Stimulated activated CD4-positive, alpha-beta T cell treated with anti-CD3 and anti-CD28 coated beads, Interleukin-2, amount 100 ng/mL, for 48 hours (primary cell): Measurements from ENCODE around the gene TMEM120A.

Experiments used
- DNase-seq, 2 donors: peaks; one replicate each; pipeline ENCODE4 v3.0.0-alpha.2; 2020

The TMEM120A gene

DNA sequence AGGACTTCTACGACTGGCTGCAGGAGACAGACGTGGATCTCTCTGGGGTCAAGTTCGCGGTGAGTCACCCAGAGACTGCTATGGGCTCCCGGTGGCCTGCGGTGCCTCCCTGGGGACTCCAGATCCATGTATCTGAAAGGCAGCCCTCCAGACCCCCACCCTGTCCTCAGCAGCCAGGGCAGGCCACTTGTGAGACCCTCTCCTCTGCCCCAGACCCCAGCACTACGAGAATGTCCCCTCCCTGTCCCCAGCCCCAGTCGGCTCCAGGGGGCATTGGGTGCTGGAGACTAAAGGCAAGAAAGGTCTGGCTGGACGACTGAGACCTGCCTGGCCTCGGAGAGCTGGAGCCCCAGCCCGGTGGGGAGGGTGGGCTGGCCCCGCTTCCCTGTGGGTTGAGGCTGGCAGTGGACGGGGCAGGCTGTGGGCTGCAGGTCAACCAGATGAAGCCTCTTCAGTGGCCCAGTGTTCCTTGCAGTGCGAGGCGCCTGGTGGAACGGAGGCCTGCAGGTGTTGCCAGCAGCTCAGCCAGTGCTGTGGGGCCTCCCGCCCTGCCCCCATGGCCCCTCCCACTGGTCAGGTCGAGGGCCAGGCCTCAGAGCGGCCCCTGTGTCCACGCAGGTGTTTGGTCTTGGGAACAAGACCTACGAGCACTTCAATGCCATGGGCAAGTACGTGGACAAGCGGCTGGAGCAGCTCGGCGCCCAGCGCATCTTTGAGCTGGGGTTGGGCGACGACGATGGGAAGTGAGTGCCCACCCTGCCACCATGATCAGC lies 13.8 kb downstream of the TMEM120A start:
- no peak for DNase-seq

GRCh38 chr7:75979759-75980429 lies 14.5 kb downstream of the TMEM120A start:
- DNase-seq = no peak

DNA sequence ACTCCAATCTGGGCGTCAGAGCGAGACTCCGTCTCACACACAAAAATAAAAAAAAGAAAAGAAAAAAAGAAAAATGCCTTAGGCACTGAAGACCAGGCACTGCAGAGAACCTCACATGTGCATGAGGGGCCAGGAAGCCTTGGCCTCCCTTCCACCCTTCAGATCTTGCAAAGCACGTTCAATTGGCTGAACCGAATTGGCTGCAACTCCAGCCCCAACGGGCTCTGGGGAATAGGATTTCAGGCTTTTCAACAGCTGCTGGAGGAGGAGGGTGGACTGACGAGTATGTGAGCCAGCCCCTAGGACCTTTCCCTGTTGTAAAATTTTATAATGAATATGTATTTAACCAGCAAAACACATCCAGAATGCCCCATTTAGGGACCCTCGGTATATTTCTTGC lies 16.7 kb downstream of the TMEM120A start:
- DNase-seq = no peak

DNA sequence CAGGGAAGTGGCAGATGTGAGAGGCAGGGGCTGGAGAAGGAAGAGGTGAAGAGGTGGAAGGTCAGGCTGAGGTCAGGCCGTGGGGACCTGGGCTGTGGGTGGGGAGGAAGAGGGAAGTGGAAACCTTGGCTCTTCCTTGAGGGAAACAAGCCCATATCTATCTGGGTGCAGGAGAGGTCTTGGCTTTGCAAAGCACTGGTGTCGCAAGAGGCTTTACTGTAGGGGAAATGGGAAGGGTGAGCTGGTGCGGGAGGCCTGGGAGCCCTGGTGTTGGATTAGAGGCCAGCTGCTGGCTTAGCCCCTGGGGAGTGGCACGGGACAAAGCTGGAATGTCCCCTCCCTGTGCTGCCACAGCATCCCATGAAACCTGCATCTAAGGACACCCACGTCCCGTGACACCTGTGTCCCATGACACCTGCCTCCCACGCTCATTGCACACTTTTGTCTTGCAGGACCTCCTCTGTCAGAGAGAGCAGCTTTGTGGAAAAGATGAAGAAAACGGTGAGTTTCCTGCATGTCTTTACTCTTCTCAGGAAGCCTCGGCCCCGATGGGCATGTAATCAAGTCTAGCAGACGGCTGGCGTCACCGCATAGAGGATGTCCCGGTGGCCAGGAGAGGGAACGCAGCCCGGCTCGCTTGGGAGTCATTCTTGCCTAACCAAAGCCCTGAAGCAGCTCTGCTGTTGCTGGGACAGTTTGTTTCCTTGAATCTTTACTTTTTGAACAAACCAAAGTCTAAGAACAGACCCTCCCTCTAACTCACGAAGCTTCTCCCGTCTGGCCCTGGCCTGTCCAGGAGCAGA lies 22.2 kb downstream of the TMEM120A start:
- no peak for DNase-seq

GRCh38 chr7:75971309-75971960 lies 23.0 kb downstream of the TMEM120A start:
- DNase-seq = no peak

GRCh38 chr7:75969704-75970498 lies 24.5 kb downstream of the TMEM120A start:
- no peak for DNase-seq

- no peak for DNase-seq
Observed at GRCh38 chr7:75969182-75969581, 25.2 kb downstream of the TMEM120A start.

DNA sequence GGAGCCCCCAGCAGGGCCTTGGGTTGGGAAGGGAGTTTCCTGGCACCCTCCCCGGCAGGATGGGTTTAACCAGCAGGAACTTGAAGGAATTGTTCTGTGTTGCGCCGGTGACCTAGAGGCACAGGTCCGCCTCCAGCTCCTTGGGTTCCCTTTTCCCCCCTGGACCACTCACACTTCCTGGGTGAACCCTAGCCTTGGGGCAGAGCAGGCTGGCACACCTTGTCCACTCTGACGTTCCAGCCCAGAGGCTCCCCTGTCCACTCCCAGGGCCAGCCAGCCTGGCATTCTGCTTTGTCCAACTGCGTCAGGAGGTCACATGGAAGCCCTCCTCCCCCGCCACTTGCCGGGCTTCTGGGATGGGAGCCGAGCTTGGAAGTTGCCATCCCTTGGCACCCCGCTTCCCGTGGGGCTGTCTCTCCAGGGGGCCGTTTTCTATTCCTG lies 25.8 kb downstream of the TMEM120A start:
- no peak for DNase-seq

DNA sequence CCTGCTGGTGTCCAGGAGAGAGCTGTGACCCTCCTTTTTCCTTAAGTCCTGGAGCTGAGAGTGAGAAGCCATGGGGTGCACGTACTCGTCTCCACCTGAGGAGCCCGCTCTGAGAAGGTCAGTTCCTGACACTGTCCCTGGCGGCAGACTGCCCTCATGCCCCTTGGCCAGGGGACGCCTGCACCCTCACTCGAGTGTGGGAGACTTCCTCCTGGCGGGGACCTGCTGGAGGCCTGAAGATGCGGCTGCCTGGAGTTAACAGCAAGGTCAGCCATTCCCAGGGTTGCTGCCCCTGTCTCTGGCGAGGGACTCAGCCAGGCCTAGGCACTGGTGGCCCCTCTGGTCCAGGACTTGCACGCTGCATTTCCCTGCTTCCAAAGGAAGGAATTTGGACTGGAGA lies 26.4 kb downstream of the TMEM120A start:
- no peak for DNase-seq

DNA sequence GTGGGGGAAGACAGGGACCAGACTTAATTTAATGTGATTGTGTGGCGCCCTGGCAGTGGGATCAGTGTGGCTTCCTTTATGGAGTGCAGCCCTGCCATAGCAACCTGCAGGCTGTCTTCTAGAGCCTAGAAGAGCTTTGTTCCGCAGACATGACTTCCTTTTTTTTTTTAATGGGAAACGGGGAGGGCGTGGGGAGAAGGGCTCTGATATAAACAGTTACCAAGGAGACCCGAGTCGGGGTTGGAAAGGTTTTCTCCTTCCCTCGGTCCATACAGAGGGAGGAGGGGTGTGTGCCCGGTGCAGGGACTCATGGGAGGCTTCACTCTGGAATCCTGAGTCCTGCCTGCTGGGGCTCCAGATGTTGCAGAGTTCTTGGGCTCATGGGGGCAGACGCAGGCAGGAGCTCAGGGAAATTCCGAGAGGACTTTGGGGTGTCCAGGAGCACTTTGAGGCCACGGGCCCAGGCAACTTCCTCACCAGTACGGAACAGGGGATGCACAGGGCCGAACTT lies 26.9 kb downstream of the TMEM120A start:
- DNase-seq = no peak

DNA sequence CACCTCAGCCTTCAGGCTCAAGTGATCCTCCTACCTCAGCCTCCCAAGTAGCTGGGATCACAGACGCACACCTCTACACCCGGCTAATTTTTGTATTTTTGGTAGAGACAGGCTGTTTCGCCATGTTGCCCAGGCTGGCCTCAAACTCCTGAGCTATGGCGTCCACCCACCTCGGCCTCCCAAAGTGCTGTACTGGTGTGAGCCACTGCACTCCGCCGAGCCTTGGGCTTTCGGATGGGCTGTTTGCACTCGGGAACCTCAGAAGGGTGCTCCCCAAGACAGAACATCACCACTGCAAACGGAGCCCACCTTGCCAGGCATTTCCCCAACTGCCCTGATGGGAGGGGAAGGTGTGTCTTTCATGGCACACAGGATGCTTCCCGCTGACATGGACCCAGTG lies 27.3 kb downstream of the TMEM120A start:
- no peak for DNase-seq

GRCh38 chr7:75966190-75966961 lies 28.0 kb downstream of the TMEM120A start:
- DNase-seq = no peak

GRCh38 chr7:75965617-75966016 lies 28.8 kb downstream of the TMEM120A start:
- DNase-seq = no peak

DNA sequence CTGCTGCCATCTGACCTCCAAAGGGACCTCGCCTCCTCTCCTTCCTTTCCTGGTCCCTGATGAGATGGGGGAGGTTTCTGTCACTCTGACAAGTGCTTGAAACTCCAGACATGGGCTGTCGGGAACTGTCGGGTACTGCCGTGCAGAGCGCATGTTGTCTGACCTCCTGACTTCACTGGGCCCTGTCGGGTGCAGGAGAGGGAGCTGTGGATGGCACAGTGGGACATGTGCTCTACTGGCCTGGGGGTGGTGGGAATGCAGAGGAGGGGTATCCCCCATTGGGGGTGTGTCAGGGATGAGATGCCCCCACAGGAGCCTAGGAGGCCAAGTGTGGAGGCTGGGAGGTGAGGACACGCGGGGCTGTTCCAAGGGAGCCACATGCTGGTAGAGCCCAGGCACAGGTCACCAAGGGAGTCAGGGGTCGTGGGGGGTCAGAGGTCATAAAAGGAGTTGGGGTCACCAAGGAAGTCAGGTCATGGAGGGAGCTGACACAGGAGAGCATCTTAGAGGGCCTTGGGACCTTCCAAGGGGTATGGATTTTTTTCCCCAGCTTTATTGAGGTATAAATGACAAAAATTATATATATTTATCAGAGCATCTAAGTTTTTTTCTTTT lies 30.9 kb downstream of the TMEM120A start:
- DNase-seq = no peak

- no peak for DNase-seq
Observed at GRCh38 chr7:75962607-75963380, 31.6 kb downstream of the TMEM120A start.

- no peak for DNase-seq
Observed at GRCh38 chr7:75961218-75961617, 33.2 kb downstream of the TMEM120A start.

DNA sequence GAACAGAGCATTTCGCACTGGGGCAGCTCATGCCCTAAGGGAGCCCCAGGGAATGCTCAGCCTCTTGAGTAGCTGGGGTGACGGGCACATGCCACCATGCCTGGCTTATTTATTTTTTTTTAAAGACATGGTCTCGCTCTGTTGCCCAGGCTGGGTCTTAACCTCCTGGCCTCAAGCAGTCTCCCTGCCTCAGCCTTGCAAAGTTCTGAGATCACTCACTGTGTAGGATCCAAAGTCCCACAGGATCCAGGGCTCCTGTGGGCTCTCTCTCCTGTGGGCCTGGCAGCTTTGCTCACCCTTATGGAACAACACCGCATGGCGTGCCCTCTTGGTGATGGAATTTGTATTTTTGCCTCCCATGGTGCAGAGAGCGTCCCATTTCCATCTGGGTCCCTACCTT lies 34.0 kb downstream of the TMEM120A start:
- no peak for DNase-seq

DNA sequence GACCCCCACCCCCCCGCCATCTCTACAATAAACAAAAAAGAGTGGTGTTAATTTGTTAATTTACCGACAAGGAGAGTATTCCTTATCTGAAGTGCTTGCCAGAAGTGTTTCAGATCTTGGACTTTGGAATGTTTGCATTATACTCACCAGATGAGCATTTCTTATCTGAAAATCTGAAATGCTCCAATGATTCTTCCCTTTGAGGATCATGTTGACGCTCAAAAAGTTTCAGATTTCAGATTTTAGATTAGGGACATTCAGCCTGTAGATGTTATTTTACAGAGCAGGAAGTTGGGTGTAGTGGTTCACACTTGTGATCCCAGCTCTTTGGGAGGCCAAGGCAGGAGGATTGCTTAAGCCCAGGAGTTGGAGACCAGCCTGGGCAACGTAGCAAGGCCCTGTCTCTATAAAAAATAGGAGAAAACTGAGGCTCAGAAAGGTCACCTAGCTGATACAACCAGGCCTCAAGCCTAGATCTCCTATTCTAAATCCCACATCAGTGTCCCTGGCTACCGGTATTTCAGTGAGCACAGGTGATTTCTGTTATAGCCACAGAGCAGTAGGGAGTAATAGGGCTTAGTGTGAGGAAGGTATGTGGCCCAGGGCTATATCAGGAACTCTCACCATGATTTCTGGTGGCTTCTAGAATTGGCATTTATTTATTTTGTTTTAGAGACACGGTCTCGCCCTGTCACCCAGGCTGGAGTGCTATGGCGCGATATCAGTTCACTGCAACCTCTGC lies 35.4 kb downstream of the TMEM120A start:
- no peak for DNase-seq
